ENCODE data around the gene MARCOL.
"Not testable (repeated sequence)": the region's sequence is repeated elsewhere in the genome, so short reads cannot be mapped to it uniquely, and the experiment has no call there.

MARCOL gene

DNA sequence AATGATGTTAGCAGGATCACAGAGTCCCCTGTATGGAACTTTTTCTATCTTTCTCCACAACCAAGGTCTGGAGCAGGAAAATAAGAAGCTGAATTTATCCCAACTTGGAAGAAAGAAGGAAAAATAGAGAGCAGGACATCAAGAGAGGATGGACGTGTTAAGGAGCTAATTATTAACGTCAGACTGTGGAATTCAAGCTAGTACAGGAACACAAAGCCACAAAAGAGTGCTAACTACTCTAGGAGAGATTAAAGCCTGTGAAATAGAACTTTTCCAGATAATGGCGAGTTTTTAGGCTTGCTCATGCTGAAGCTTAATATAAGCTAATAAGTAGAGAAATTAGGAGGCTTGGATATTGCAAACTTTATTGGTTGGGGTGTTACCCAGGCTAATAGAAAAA, 29.6 kb downstream of the MARCOL start:
- DNase-seq (ENCODE audit: low spot score): no peak

- no peak for DNase-seq (ENCODE audit: low spot score)
Observed at GRCh38 chr5:148268566-148268965, 30.2 kb downstream of the MARCOL start, which contains the start of gene SPINK13. Gene SPINK13 (plus strand): TSS chr5:148268794. CDS start chr5:148270073, 1,279 bp downstream.

DNA sequence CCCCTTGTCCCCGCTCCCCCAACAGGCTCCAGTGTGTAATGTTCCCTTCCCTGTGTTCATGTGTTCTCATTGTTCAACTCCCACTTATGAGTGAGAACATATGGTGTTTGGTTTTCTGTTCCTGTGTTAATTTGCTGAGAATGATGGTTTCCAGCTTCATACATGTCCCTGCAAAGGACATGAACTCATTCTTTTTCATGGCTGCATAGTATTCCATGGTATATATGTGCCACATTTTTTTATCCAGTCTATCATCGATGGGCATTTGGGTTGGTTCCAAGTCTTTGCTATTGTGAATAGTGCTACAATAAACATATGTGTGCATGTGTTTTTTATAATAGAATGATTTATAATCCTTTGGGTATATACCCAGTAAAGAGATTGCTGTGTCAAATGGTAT, 36.8 kb downstream of the MARCOL start:
- not testable (repeated sequence) for DNase-seq (ENCODE audit: low spot score)

- not testable (repeated sequence) for DNase-seq (ENCODE audit: low spot score)
Observed at GRCh38 chr5:148280893-148281292, 42.6 kb downstream of the MARCOL start.

DNA sequence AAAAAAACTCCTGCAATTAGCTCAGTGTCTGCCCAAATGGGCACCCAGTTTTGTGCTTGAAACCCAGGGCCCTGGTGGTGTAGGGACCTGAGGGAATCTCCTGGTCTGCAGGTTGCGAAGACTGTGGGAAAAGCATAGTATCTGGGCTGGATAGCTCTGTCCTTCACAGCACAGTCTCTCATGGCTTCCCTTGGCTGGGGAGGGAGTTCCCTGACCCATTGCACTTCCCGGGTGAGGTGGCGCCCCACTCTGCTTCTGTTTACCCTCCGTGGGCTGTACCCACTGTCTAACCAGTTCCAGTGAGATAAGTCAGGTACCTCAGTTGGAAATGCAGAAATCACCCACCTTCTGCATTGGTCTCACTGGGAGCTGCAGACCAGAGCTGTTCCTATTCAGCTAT, 43.0 kb downstream of the MARCOL start:
- DNase-seq (ENCODE audit: low spot score): not testable (repeated sequence)

GRCh38 chr5:148290271-148291195, 52.2 kb downstream of the MARCOL start:
- peak; percentile 20 for DNase-seq (ENCODE audit: low spot score)
